ENCODE data around the gene AKR1C1.

DNA sequence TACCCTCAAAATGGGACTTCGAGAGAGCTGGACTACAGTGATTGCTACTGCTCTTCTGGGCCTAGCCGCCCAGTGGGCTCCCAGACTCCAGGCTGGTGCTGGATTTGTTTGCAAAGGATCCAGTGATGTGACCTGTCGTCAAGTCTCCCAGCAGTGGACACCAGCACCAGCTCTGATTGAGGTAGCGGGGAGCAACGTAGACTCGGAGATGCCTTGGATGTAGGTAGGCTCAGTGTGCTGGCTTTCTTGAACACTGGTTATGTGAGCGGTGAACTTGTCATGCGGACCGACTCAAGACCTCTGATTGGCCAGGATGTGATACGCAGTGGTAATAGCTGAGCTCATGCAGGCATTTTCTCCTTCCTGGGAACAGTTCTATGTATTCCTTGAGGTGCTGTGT, 21.0 kb downstream of the AKR1C1 start:
- TF ChIP-seq, protein P1, sequence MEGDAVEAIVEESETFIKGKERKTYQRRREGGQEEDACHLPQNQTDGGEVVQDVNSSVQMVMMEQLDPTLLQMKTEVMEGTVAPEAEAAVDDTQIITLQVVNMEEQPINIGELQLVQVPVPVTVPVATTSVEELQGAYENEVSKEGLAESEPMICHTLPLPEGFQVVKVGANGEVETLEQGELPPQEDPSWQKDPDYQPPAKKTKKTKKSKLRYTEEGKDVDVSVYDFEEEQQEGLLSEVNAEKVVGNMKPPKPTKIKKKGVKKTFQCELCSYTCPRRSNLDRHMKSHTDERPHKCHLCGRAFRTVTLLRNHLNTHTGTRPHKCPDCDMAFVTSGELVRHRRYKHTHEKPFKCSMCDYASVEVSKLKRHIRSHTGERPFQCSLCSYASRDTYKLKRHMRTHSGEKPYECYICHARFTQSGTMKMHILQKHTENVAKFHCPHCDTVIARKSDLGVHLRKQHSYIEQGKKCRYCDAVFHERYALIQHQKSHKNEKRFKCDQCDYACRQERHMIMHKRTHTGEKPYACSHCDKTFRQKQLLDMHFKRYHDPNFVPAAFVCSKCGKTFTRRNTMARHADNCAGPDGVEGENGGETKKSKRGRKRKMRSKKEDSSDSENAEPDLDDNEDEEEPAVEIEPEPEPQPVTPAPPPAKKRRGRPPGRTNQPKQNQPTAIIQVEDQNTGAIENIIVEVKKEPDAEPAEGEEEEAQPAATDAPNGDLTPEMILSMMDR (IDR thresholded peaks at IDR 0.05), result no peak
- TF ChIP-seq POLR2A (IDR thresholded peaks at IDR 0.05) (no peak), POLR2AphosphoS5 (IDR thresholded peaks at IDR 0.05) (no peak)

Measured in prostate gland (tissue), 2 donors.